K562 (cell line): Measurements from ENCODE around the gene DTNB.

Experiments used
- ARNT ChIP-seq, 2 experiments: fragments of 450-650 bp; IDR thresholded peaks; 2 replicates each; pipeline ENCODE4 v1.6.1; 2016; ENCODE audit warnings: mild to moderate bottlenecking in 1 of 2
- CCAR2 ChIP-seq: fragments of 200-400 bp; formaldehyde crosslinking; IDR thresholded peaks from 2 replicates; pipeline ENCODE4 v1.6.1; 2017; ENCODE audit warnings: mild to moderate bottlenecking, low read depth, low read length
- GABPB1 ChIP-seq: sonication (generic); formaldehyde crosslinking; IDR thresholded peaks from 2 replicates; pipeline ENCODE4 v1.8.0; 2022; ENCODE audit warnings: mild to moderate bottlenecking, missing genetic modification reagents
- MYBL2 ChIP-seq, 2 experiments: fragments of 450-650 bp in 1 of 2; sonication (generic) in 1 of 2; formaldehyde crosslinking in 1 of 2; IDR thresholded peaks; 2 replicates each; pipeline versions ENCODE4 v1.6.1 to v1.8.1; 2017 to 2022; ENCODE audit warnings: borderline replicate concordance in 1 of 2, inconsistent platforms in 1 of 2, low read depth in 1 of 2, mild to moderate bottlenecking in 1 of 2, missing genetic modification reagents in 1 of 2, moderate library complexity in 1 of 2
- TF ChIP-seq, protein P1 (sequence below): sonication (generic); formaldehyde crosslinking; IDR thresholded peaks from 2 replicates; pipeline ENCODE4 v1.9.0; 2022; ENCODE audit warnings: mild to moderate bottlenecking, missing genetic modification reagents
- TF ChIP-seq, protein P2 (sequence below): fragments of 250-450 bp; sonication (Bioruptor Pico); IDR thresholded peaks from 2 replicates; pipeline ENCODE4 v1.5.0; 2022; ENCODE audit warnings: mild to moderate bottlenecking
- TF ChIP-seq, protein P3 (sequence below), 2 experiments: fragments of 450-650 bp in 1 of 2; sonication (generic) in 1 of 2; formaldehyde crosslinking in 1 of 2; IDR thresholded peaks; 2 replicates each; pipeline versions ENCODE4 v1.7.1 to v1.9.0; 2016 to 2022; ENCODE audit warnings: inconsistent platforms in 1 of 2, mild to moderate bottlenecking in 1 of 2, missing genetic modification reagents in 1 of 2

DNA sequence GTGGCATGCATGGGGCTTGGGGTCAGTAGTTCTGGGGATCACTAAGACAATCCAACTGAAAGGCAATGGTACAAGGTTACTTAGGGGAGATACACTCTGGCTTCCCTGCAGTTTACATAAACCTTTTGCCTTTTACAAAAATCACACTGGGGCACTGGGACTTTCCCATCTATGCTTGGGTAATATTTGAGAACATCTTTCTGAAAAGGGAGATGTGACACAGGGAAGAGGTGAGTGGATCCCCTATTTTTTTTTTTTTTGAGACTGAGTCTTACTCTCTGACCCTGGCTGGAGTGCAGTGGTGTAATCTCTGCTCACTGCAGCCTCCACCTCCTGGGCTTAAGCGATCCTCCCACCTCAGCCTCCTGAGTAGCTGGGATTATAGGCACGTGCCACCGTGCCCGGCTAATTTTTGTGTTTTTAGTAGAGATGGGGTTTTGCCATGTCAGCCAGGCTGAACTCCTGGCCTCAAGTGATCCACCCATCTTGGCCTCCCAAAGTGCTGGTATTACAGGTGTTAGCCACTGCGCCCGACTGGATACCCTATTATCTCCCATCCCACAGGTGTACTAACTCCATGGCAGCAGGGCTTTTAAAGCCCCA, 248.8 kb downstream of the DTNB start:
- TF ChIP-seq, protein P1, sequence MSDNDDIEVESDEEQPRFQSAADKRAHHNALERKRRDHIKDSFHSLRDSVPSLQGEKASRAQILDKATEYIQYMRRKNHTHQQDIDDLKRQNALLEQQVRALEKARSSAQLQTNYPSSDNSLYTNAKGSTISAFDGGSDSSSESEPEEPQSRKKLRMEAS: no peak
- no peak for TF ChIP-seq GABPB1 (CRISPR knock-in tag)
- TF ChIP-seq, protein P2, sequence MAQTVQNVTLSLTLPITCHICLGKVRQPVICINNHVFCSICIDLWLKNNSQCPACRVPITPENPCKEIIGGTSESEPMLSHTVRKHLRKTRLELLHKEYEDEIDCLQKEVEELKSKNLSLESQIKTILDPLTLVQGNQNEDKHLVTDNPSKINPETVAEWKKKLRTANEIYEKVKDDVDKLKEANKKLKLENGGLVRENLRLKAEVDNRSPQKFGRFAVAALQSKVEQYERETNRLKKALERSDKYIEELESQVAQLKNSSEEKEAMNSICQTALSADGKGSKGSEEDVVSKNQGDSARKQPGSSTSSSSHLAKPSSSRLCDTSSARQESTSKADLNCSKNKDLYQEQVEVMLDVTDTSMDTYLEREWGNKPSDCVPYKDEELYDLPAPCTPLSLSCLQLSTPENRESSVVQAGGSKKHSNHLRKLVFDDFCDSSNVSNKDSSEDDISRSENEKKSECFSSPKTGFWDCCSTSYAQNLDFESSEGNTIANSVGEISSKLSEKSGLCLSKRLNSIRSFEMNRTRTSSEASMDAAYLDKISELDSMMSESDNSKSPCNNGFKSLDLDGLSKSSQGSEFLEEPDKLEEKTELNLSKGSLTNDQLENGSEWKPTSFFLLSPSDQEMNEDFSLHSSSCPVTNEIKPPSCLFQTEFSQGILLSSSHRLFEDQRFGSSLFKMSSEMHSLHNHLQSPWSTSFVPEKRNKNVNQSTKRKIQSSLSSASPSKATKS (CRISPR knock-in tag): no peak
- TF ChIP-seq, protein P3, sequence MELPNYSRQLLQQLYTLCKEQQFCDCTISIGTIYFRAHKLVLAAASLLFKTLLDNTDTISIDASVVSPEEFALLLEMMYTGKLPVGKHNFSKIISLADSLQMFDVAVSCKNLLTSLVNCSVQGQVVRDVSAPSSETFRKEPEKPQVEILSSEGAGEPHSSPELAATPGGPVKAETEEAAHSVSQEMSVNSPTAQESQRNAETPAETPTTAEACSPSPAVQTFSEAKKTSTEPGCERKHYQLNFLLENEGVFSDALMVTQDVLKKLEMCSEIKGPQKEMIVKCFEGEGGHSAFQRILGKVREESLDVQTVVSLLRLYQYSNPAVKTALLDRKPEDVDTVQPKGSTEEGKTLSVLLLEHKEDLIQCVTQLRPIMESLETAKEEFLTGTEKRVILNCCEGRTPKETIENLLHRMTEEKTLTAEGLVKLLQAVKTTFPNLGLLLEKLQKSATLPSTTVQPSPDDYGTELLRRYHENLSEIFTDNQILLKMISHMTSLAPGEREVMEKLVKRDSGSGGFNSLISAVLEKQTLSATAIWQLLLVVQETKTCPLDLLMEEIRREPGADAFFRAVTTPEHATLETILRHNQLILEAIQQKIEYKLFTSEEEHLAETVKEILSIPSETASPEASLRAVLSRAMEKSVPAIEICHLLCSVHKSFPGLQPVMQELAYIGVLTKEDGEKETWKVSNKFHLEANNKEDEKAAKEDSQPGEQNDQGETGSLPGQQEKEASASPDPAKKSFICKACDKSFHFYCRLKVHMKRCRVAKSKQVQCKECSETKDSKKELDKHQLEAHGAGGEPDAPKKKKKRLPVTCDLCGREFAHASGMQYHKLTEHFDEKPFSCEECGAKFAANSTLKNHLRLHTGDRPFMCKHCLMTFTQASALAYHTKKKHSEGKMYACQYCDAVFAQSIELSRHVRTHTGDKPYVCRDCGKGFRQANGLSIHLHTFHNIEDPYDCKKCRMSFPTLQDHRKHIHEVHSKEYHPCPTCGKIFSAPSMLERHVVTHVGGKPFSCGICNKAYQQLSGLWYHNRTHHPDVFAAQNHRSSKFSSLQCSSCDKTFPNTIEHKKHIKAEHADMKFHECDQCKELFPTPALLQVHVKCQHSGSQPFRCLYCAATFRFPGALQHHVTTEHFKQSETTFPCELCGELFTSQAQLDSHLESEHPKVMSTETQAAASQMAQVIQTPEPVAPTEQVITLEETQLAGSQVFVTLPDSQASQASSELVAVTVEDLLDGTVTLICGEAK (IDR thresholded peaks at IDR 0.05): no peak
- TF ChIP-seq, protein P3 (CRISPR knock-in tag; IDR thresholded peaks at IDR 0.05): no peak
- TF ChIP-seq CCAR2: no peak
- TF ChIP-seq MYBL2 (IDR thresholded peaks at IDR 0.05; ENCODE audit: low read depth): no peak
- no peak for TF ChIP-seq MYBL2 (CRISPR knock-in tag; IDR thresholded peaks at IDR 0.05; ENCODE audit: borderline replicate concordance)
- no peak for TF ChIP-seq ARNT (IDR thresholded peaks at IDR 0.05)
